HG03045 (cell line): ENCODE data around the gene EFCAB14.
"Not testable (repeated sequence)": the region's sequence is repeated elsewhere in the genome, so short reads cannot be mapped to it uniquely, and the experiment has no call there.

Experiments
- ATAC-seq: cut with Tn5 transposase; IDR thresholded peaks from one replicate; pipeline ENCODE4 v1.9.1; 2021; ENCODE audit warnings: mild to moderate bottlenecking, moderate library complexity; ENCODE audit not compliant: unreplicated experiment

The EFCAB14 gene, protein sequence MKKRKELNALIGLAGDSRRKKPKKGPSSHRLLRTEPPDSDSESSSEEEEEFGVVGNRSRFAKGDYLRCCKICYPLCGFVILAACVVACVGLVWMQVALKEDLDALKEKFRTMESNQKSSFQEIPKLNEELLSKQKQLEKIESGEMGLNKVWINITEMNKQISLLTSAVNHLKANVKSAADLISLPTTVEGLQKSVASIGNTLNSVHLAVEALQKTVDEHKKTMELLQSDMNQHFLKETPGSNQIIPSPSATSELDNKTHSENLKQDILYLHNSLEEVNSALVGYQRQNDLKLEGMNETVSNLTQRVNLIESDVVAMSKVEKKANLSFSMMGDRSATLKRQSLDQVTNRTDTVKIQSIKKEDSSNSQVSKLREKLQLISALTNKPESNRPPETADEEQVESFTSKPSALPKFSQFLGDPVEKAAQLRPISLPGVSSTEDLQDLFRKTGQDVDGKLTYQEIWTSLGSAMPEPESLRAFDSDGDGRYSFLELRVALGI

GRCh38 chr1:46718727-46719622 is at the start of gene EFCAB14:
TSS of gene EFCAB14 (minus strand) at chr1:46719114. CDS start at chr1:46718087, 1,027 bp downstream.
- peak; percentile 97 for ATAC-seq

GRCh38 chr1:46768445-46768844 is 49.5 kb upstream of the EFCAB14 start:
- no peak for ATAC-seq

DNA sequence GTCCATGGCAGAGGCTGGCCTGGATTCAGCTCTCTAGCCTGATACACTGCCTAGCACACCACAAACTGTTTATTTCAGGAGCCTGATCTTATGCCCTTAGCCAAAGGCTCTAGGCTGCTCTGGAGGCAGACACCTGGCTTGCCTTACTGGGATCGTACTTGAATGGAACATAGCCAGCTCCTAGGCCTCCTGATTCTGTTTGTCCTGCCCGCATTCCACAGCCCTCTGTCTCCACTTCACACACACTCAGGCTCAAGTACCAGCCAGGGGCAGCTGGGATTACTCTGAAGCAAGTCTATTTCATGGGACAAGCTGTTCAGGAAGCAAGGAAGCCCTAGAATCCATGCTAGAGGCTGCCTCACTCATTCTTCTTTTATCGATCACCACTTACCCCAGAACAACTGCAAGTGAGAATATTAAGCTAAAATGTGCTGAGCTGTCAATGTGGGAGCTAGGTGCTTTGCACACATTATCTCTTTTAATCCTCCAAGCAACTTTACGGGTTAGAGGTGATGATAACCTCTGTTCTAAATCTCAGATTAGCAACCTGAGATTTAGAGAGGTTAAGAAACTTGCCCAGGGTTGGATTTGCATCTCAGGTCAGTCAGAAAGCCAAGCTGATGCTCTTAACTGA is 48.9 kb upstream of the EFCAB14 start:
- no peak for ATAC-seq

DNA sequence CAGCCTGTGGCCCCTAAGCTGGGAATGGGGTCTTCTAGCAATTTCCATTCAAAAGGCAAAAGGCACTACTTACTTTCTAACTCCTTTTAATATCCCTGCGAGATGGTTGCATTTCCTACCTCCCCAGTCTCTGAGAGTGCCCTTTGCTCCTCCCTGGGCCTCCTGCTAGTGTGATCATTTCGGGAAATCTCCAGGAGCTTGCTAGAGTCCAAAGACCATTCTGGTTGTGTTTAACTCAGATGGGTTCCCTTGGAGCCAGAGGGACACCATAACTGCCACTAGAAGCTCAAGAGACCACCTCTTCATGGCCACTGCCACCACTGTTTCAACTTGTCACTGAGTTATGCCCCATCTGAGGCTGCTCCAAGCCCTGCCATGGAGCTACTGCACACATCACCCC is 45.5 kb upstream of the EFCAB14 start:
- ATAC-seq: no peak

- no peak for ATAC-seq
Observed at GRCh38 chr1:46761740-46762139, 42.8 kb upstream of the EFCAB14 start.

- no peak for ATAC-seq
Observed at GRCh38 chr1:46760558-46761166, 41.7 kb upstream of the EFCAB14 start.

DNA sequence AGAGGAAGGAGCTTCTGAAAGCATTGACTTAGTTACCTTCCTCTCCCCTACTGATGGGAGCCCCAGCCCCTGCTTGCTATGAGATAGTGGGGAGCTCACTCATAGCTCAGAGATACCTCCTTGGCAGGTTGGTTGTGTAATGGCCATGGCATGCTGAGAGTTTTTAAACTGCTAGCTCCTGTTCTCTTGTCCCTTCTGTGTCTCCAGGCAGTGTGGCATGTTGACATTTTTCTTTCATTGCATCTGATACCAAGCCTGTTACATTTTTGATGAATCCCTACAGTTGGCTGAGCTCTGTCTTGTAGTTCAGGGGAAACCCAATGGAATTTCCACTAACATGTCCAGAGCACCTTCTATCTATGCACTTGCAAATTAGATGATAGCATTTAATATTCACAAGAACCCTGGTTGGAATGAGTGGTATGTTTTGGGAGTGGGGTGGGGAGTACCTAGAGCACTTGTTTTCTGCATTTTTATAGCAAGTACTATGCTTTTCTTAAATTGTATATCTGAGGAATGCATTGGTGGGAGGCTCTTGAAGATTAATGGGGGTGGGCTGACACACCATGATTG is 39.1 kb upstream of the EFCAB14 start:
- no peak for ATAC-seq

DNA sequence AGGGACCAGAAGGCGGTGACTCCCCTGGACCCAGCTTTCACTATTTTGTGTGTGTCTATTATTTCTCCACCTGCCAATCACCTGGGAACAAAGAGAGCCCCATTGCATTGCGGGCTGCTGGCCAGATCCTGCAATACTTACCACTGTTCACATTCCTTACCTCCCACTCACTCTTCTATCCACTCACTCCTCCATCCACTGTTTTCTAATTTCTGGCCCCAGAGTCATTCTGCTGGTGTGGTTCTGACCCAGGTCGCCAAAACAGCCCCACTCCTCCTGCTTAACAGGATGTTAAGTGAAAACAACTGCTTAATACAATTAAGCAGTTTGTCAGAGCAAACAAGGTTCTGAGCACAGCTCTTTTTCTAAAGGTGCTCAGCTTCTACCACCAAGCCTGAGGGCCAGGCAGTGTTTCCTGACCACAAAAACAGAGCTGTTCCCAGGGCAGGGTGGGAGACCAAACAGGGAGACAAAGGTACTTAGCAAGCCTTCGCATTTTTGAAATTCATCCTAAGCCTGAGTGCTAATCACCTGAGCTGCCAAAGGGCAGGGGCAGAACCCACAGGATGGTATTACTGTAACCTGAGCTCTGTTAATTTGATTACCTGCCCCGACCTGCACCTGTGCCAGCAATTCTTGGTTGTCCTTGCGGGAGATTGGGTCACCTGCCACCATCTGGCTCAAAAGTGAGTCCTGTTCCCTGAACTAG is 38.5 kb upstream of the EFCAB14 start:
- no peak for ATAC-seq

DNA sequence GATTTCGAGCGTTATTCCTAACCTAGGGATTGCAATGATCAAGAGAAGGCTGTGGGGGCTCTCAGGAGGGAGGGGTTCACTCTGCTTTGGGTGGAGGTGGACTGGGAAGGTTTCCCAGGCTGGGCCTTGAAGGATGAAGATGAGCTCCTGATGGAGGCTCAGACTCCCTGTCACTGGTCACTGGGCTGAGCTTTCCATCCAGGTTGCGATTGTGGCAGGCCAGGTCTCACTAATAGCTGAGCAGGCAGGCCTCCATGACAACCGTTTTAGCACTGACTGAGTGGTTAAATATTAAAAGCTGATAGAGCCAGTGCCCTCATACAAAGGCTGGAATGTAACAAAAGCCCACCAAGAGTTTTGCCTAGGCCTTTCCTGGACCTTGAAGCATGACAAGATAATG is 36.2 kb upstream of the EFCAB14 start:
- no peak for ATAC-seq

- ATAC-seq: not testable (repeated sequence)
Observed at GRCh38 chr1:46754707-46755106, 35.8 kb upstream of the EFCAB14 start.

- ATAC-seq: no peak
Observed at GRCh38 chr1:46753985-46754384, 35.1 kb upstream of the EFCAB14 start.

DNA sequence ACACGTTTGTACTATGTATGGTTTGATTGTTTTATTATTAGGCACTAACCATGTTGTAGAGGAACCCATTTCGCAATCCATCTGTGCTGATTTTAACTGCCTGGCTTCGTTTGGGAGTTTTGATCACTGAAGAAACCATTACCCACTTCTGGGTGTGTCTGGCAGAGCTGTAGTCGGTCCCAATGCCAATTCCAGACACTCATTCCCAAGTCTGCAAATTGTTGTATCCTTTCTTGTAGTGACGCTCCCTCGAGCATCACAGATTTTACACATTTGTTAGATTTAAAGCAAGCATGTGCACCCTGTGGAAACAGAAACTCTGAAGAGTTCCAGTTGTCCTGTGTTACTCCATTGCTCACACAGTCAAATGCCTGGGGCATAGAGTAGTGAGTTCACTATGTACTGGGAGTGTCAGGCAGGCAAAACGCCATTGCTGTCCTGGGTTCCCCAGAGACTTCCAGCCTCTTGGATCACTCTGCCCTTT is 31.0 kb upstream of the EFCAB14 start:
- no peak for ATAC-seq

- no peak for ATAC-seq
Observed at GRCh38 chr1:46749404-46749803, 30.5 kb upstream of the EFCAB14 start.

- ATAC-seq: no peak
Observed at GRCh38 chr1:46747683-46748288, 28.9 kb upstream of the EFCAB14 start.

DNA sequence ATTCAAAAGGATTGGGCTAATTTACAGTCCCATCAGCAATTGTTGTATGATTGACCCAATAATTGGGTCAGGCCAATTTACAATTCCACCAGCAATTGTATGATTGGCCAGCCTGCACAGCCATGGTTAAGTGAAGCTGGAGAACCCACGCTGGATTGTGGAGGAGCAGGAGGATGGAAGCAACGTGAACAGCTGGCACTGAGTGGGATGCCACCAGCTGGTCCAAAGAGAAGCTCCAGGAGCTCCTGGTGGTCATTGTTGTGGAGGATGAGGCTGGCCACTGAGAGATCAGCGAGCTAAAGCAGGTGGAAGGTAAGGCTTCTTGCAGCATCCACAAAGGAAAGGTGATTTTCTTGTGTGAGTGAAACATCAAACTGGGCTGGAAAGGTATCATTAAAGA is 23.2 kb upstream of the EFCAB14 start:
- ATAC-seq: no peak

DNA sequence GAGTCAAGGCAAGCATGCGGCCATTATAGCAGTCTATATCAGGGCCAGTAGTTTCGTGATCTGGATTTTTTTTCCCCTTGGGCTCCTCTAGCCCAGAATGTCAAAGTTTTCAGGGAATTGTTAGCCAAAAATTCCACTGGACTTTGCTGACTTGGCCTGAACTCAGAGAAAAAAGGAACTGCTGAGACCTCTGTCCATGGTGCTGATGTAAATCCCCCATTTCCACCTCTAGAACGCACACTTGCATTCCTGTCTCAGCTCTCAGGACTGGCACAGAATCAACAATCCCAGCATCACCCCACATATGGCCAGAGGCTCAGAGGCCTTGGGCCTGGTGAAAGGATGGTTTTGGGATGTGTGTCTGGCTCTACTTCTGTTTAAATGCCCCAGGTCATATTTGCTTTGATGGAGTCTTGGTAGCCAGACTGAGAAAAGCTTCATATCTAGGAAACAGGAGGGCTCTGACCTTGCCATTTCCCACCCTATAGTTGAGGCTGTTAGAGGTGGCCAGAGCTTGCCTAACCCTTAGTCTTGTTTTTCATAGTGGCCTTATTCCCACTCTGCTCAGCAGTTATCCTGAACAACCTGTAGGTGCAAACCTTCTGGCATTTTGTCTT is 16.9 kb upstream of the EFCAB14 start:
- no peak for ATAC-seq

DNA sequence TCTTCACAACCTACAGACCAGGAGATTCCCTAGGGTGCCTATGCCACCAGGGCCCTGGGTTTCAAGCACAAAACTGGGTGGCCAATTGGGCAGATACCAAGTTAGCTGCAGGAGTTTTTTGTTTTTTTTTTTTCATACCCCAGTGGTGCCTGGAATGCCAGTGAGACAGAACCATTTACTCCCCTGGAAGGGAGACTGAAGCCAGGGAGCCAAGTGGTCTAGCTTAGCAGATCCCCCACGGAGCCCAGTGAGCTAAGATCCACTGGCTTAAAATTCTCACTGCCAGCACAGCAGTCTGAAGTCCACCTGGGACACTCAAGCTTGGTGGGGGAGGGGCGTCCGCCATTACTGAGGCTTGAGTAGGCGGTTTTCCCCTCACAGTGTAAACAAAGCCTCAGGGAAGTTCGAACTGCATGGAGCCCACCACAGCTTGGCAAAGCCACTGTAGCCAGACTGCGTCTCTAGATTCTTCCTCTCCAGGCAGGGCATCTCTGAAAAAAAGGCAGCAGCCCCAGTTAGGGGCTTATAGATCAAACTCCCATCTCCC is 9.5 kb upstream of the EFCAB14 start:
- ATAC-seq: not testable (repeated sequence)

DNA sequence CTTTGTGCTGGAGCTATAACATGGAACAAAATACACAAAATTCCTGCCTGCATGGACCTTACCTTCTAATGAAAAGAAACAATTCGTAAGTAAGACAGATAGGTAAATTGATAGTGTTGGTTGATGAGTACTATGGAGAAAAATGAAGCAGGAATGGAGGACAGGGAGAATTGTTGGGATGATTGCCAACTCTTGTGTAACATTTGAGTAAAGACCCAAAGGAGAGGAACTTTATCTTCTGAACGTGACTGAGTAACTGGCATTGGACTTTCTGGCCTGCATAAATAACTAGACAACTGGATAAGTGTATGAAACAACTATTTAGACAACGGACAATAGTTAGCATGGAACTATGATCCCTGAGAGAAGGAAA is 6.8 kb upstream of the EFCAB14 start:
- ATAC-seq: no peak
